IMR-90 (cell line): Measurements from ENCODE around the gene ERAP2. TPM values are rescaled to one million over a fixed set of nuclear protein-coding genes. Genes with fewer than 3 reads are reported as not detected.
"Not testable (repeated sequence)": the region's sequence is repeated elsewhere in the genome, so short reads cannot be mapped to it uniquely, and the experiment has no call there.

ENCODE experiments used
- ATAC-seq: fragments of 200-7000 bp; cut with Tn5 transposase; 2 replicates; pipeline ENCODE4 v1.9.1; 2020; ENCODE audit warnings: low read depth, mild to moderate bottlenecking, moderate library complexity
- BruUV-seq: library from RNA; stranded (reverse); fragments of 400-500 nt; replicated peaks from 2 replicates; lab custom pipeline; 2021; lab: Mats Ljungman, UMichigan
- CTCF ChIA-PET: fragments of 300-600 bp; formaldehyde crosslinking; extraction: SDS; loops from one replicate; lab custom pipeline; 2021; ENCODE audit warnings: antibody characterized with exemption; lab: Yijun Ruan, JAX
- POLR2A ChIA-PET: fragments of 300-600 bp; sonication (Branson Sonifier 250); formaldehyde crosslinking; loops from one replicate; lab custom pipeline; 2022; ENCODE audit warnings: antibody characterized with exemption; ENCODE audit not compliant: unreplicated experiment; lab: Charles Lee
- DNase-seq: peaks from one replicate; pipeline ENCODE4 v3.0.0; 2013
- H2AFZ ChIP-seq: replicated peaks from 2 replicates; pipeline ENCODE3; 2013; ENCODE audit warnings: low read length, mild to moderate bottlenecking; ENCODE audit not compliant: poor library complexity
- H2AK5ac ChIP-seq: 2 replicates; pipeline ENCODE4 v1.6.1; 2013; ENCODE audit warnings: low read depth, low read length, inconsistent platforms
- H2AK9ac ChIP-seq: replicated peaks from 2 replicates; pipeline ENCODE3; 2013; ENCODE audit warnings: mild to moderate bottlenecking, low read depth, low read length, moderate library complexity; ENCODE audit not compliant: poor library complexity
- H2BK120ac ChIP-seq: 2 replicates; pipeline ENCODE4 v1.6.1; 2013; ENCODE audit warnings: low read depth, low read length, inconsistent platforms
- H2BK15ac ChIP-seq: 3 replicates; pipeline ENCODE4 v1.6.1; 2013; ENCODE audit warnings: low read depth, low read length, inconsistent platforms
- H2BK20ac ChIP-seq: 2 replicates; pipeline ENCODE4 v1.6.1; 2013; ENCODE audit warnings: low read depth, mild to moderate bottlenecking, inconsistent platforms, low read length, moderate library complexity
- H2BK5ac ChIP-seq: 2 replicates; pipeline ENCODE4 v1.6.1; 2013; ENCODE audit warnings: mild to moderate bottlenecking, low read depth, low read length, inconsistent platforms; ENCODE audit not compliant: poor library complexity, severe bottlenecking
- H3K14ac ChIP-seq: replicated peaks from 2 replicates; pipeline ENCODE4 v1.6.1; 2013; ENCODE audit warnings: low read depth, low read length, inconsistent platforms
- H3K18ac ChIP-seq: 2 replicates; pipeline ENCODE4 v1.6.1; 2013; ENCODE audit warnings: low read depth, low read length, control low read depth
- H3K23ac ChIP-seq: 2 replicates; pipeline ENCODE4 v1.6.1; 2013; ENCODE audit warnings: low read depth, low read length, inconsistent platforms
- H3K27ac ChIP-seq: 2 replicates; pipeline ENCODE4 v1.5.1; 2013; ENCODE audit warnings: mild to moderate bottlenecking, control low read depth, low read length; ENCODE audit not compliant: insufficient read depth
- H3K27me3 ChIP-seq: 2 replicates; pipeline ENCODE4 v1.6.1; 2013; ENCODE audit warnings: low read length; ENCODE audit not compliant: control insufficient read depth, insufficient read depth
- H3K36me3 ChIP-seq: 2 replicates; pipeline ENCODE4 v1.6.1; 2013; ENCODE audit warnings: low read length, mixed read lengths; ENCODE audit not compliant: control insufficient read depth, insufficient read depth
- H3K4ac ChIP-seq: 2 replicates; pipeline ENCODE4 v1.6.1; 2013; ENCODE audit warnings: low read depth, low read length, inconsistent platforms
- H3K4me1 ChIP-seq: 2 replicates; pipeline ENCODE4 v1.6.1; 2013; ENCODE audit warnings: low read length, mixed read lengths; ENCODE audit not compliant: control insufficient read depth, insufficient read depth
- H3K4me2 ChIP-seq: 2 replicates; pipeline ENCODE4 v1.6.1; 2013; ENCODE audit warnings: low read depth, mild to moderate bottlenecking, control low read depth, low read length, moderate library complexity
- H3K4me3 ChIP-seq: 2 replicates; pipeline ENCODE4 v1.5.1; 2013; ENCODE audit warnings: low read depth, mild to moderate bottlenecking, control low read depth, low read length, moderate library complexity; ENCODE audit not compliant: insufficient read depth
- H3K56ac ChIP-seq: 2 replicates; pipeline ENCODE4 v1.6.1; 2013; ENCODE audit warnings: low read length, inconsistent platforms; ENCODE audit not compliant: insufficient read depth; ENCODE audit errors: extremely low read depth
- H3K79me1 ChIP-seq, 2 experiments: 2 replicates each; pipeline ENCODE4 v1.6.1; 2013; ENCODE audit warnings: low read length in 2 of 2, inconsistent platforms in 1 of 2, low read depth in 1 of 2
- H3K9ac ChIP-seq: 2 replicates; pipeline ENCODE4 v1.6.1; 2013; ENCODE audit warnings: low read depth, low read length, control low read depth
- H3K9me1 ChIP-seq: 2 replicates; pipeline ENCODE4 v1.6.1; 2013; ENCODE audit warnings: low read length, inconsistent platforms; ENCODE audit not compliant: insufficient read depth
- H3K9me3 ChIP-seq: 2 replicates; pipeline ENCODE4 v1.6.1; 2013; ENCODE audit warnings: low read length; ENCODE audit not compliant: control insufficient read depth, insufficient read depth
- H4K20me1 ChIP-seq: 2 replicates; pipeline ENCODE4 v1.6.1; 2013; ENCODE audit warnings: low read length, inconsistent platforms; ENCODE audit not compliant: insufficient read depth
- H4K5ac ChIP-seq: 2 replicates; pipeline ENCODE4 v1.6.1; 2013; ENCODE audit warnings: mild to moderate bottlenecking, low read depth, low read length, control low read depth
- H4K8ac ChIP-seq, 2 experiments: 2 replicates each; pipeline ENCODE4 v1.6.1; 2013; ENCODE audit warnings: low read depth in 2 of 2, low read length in 2 of 2, control low read depth in 1 of 2, inconsistent platforms in 1 of 2
- H4K91ac ChIP-seq: 2 replicates; pipeline ENCODE4 v1.6.1; 2013; ENCODE audit warnings: low read depth, low read length, inconsistent platforms; ENCODE audit not compliant: insufficient read depth
- WGBS, 2 experiments: methylation state at CpG; one replicate each; pipeline versions ENCODE4 v1.1.5 to v1.1.7; 2013; ENCODE audit warnings: missing lambda C conversion rate in 2 of 2; ENCODE audit not compliant: insufficient read length in 1 of 2; ENCODE audit errors: extremely low coverage in 2 of 2; 5-methylcytosine and 5-hydroxymethylcytosine counted together
- dilution Hi-C: fragments of 300-500 bp; cut with HindIII; formaldehyde crosslinking; loops from one replicate; pipeline ENCODE4 v1.14.3; 2018; ENCODE audit warnings: low sequenced_read_pairs; ENCODE audit not compliant: unreplicated experiment
- in situ Hi-C: fragments of 300-500 bp; cut with MboI; formaldehyde crosslinking; loops from 3 replicates; pipeline ENCODE4 v1.14.3; 2019; ENCODE audit warnings: low sequenced_read_pairs, inconsistent platforms, mixed read lengths
- intact Hi-C: fragments of 100-400 bp; cut with micrococcal nuclease; formaldehyde crosslinking; loops from 2 replicates; pipeline ENCODE4 v1.10.0; 2022
- polyA plus RNA-seq, 3 experiments: library from polyadenylated mRNA; depleted of rRNA; stranded (reverse); fragments of >200 nt; gene quantifications; 2 replicates each; pipeline ENCODE4 v1.2.3, GENCODE V29; 2012; ENCODE audit warnings: low replicate concordance in 1 of 3
- total RNA-seq: library from RNA; depleted of rRNA; stranded (reverse); fragments of >200 nt; gene quantifications from 2 replicates; pipeline ENCODE4 v1.2.3, GENCODE V29; 2012

Gene ERAP2
- total and polyA plus RNA-seq, 2 of the 4 experiments (the other 2 are of a cell fraction): 10.6 to 21.3 TPM

DNA sequence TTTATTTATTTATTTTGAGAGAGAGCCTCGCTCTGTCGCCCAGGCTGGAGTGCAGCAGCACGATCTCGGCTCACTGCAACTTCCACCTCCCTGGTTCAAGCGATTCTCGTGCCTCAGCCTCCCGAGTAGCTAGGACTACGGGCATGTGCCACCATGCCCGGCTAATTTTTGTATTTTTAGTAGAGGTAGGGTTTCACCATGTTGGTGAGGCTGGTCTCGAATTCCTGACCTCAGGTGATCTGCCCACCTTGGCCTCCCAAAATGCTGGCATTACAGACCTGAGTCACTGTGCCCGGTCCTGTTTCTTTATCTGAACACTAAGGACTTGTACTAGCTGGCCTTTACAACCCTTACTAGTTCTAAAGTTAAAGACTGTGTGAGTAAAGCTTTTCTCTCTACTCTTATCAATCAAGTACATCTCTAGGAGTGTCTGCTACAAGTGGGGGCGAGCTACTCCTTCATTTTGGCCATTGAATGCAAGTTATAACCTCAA lies 723 bp downstream of the ERAP2 start:
- H2AK5ac ChIP-seq, H2AFZ ChIP-seq, DNase-seq, H3K9me1 ChIP-seq, H3K27ac ChIP-seq, H3K36me3 ChIP-seq, H2BK120ac ChIP-seq, H3K9me3 ChIP-seq, H4K91ac ChIP-seq, H3K4me3 ChIP-seq, H2BK15ac ChIP-seq, H3K18ac ChIP-seq, H2AK9ac ChIP-seq, H4K20me1 ChIP-seq, H3K27me3 ChIP-seq, in situ Hi-C loops, H3K4me1 ChIP-seq, H3K9ac ChIP-seq, H2BK20ac ChIP-seq, BruUV-seq, POLR2A ChIA-PET, ATAC-seq, H3K23ac ChIP-seq, H3K56ac ChIP-seq, intact Hi-C loops, H2BK5ac ChIP-seq: not testable (repeated sequence)
- WGBS, 2 experiments: no CpG with 5 or more reads among the region's 12 CpGs
- CTCF ChIA-PET: interaction anchor here (0.6 kb wide), 1 partner anchor 15 kb away, joined by 3 read pairs; no protein-coding TSS in a partner anchor
- Histone ChIP-seq H3K4me2 (peak overlapping the region; percentile 95; the same call in 1 of the 2 replicates), H3K79me1 (peaks cover 0 to 24% of the 10 kb centered on the region in 2 experiments; a peak in 1 of 4 replicates), H3K14ac (peak overlapping the region; percentile 88; the same call in 1 of the 2 replicates), H4K8ac (peak overlapping the region; percentile 62 to 97; a peak in 3 of 4 replicates), H4K5ac (peak overlapping the region; percentile 71), H3K4ac (peak overlapping the region; percentile 59; the same call in 1 of the 2 replicates)
- dilution Hi-C loops: loop anchor here (25.0 kb wide), 1 partner anchor 285 kb away; no protein-coding TSS in a partner anchor
